Osteoblast (primary cell): ENCODE measurements around the gene LRP8. TPM values are rescaled to one million over a fixed set of nuclear protein-coding genes. Genes with fewer than 3 reads are reported as not detected.
A peak's percentile ranks its signal among the peaks of the same experiment; 100 is the strongest.
"Not testable (repeated sequence)": the region's sequence is repeated elsewhere in the genome, so short reads cannot be mapped to it uniquely, and the experiment has no call there.

Source experiments
- DNase-seq: peaks from one replicate; pipeline ENCODE4 v3.0.0; 2011; ENCODE audit warnings: low spot score, mixed read lengths; ENCODE audit not compliant: insufficient read length; ENCODE audit errors: missing footprints
- H2AFZ ChIP-seq: 2 replicates; pipeline ENCODE4 v1.6.0; 2011; ENCODE audit warnings: mild to moderate bottlenecking, low read length
- H3K27ac ChIP-seq: 2 replicates; pipeline ENCODE4 v1.5.1; 2011; ENCODE audit warnings: mild to moderate bottlenecking, low read depth, low read length, moderate library complexity
- H3K27me3 ChIP-seq: 2 replicates; pipeline ENCODE4 v1.6.0; 2012; ENCODE audit warnings: mild to moderate bottlenecking, control low read depth, inconsistent platforms, low read length, moderate library complexity; ENCODE audit not compliant: insufficient read depth
- H3K36me3 ChIP-seq: 2 replicates; pipeline ENCODE4 v1.5.1; 2011; ENCODE audit warnings: mild to moderate bottlenecking, low read length, control low read depth, moderate library complexity; ENCODE audit not compliant: insufficient read depth
- H3K4me1 ChIP-seq: 2 replicates; pipeline ENCODE4 v1.5.1; 2011; ENCODE audit warnings: mild to moderate bottlenecking, low read length, control low read depth, moderate library complexity; ENCODE audit not compliant: insufficient read depth
- H3K4me2 ChIP-seq: 2 replicates; pipeline ENCODE4 v1.6.0; 2011; ENCODE audit warnings: mild to moderate bottlenecking, low read length; ENCODE audit not compliant: insufficient read depth
- H3K4me3 ChIP-seq: fragments of 200-600 bp; sonication (generic); 3 replicates; pipeline ENCODE4 v1.5.1; 2012; ENCODE audit warnings: mild to moderate bottlenecking, low read length, inconsistent platforms; ENCODE audit not compliant: insufficient read depth
- H3K79me2 ChIP-seq: 2 replicates; pipeline ENCODE4 v1.6.0; 2012; ENCODE audit warnings: mild to moderate bottlenecking, low read length, control low read depth, inconsistent platforms; ENCODE audit not compliant: insufficient read depth
- H3K9me3 ChIP-seq: 2 replicates; pipeline ENCODE4 v1.5.1; 2011; ENCODE audit warnings: low read depth, low read length, control low read depth
- H4K20me1 ChIP-seq: 2 replicates; pipeline ENCODE4 v1.6.0; 2012; ENCODE audit warnings: mild to moderate bottlenecking, low read length, control low read depth; ENCODE audit not compliant: insufficient read depth
- total RNA-seq: library from RNA; depleted of rRNA; stranded (reverse); fragments of >200 nt; gene quantifications from 2 replicates; pipeline ENCODE4 v1.2.3, GENCODE V29; 2012
- TF ChIP-seq, protein P1 (sequence below): IDR thresholded peaks from 2 replicates; pipeline ENCODE4 v1.5.1; 2011; ENCODE audit warnings: mild to moderate bottlenecking, low read depth, low read length, moderate library complexity; ENCODE audit errors: extremely low read depth

Gene LRP8
- total RNA-seq, 1 donor: 11.2 TPM

DNA sequence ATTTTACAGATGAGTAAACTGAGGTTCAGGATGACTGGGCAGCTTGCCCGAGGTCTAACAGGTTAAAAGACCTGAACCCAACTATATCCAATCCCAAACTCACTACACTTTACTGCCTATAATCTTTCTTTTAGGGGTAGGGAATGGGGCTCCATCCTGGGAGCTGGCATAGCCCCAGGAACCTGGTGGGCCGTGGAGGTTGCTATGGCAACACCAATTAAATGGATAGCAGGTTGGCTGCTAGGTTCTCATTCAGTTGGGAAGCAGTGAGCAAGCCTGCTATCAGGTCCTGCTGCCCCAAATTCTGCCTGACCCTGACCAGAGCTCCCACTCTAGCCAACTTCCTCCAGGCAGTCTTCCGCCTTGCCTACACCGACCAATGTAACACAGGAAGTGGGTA lies 40.9 kb downstream of the LRP8 start:
- no peaks in the 10 kb centered on the region for H3K9me3 ChIP-seq
- H3K4me1 ChIP-seq: peaks cover 6% of the 10 kb centered on the region
- H3K27me3 ChIP-seq: no peaks in the 10 kb centered on the region
- H4K20me1 ChIP-seq: no peaks in the 10 kb centered on the region
- no peak overlapping the region for H3K27ac ChIP-seq
- H3K4me3 ChIP-seq: no peak overlapping the region
- H3K36me3 ChIP-seq: no peaks in the 10 kb centered on the region
- no peak overlapping the region for H3K4me2 ChIP-seq
- no peak overlapping the region for H2AFZ ChIP-seq
- H3K79me2 ChIP-seq: no peaks in the 10 kb centered on the region
- DNase-seq: no peak
- TF ChIP-seq, protein P1, sequence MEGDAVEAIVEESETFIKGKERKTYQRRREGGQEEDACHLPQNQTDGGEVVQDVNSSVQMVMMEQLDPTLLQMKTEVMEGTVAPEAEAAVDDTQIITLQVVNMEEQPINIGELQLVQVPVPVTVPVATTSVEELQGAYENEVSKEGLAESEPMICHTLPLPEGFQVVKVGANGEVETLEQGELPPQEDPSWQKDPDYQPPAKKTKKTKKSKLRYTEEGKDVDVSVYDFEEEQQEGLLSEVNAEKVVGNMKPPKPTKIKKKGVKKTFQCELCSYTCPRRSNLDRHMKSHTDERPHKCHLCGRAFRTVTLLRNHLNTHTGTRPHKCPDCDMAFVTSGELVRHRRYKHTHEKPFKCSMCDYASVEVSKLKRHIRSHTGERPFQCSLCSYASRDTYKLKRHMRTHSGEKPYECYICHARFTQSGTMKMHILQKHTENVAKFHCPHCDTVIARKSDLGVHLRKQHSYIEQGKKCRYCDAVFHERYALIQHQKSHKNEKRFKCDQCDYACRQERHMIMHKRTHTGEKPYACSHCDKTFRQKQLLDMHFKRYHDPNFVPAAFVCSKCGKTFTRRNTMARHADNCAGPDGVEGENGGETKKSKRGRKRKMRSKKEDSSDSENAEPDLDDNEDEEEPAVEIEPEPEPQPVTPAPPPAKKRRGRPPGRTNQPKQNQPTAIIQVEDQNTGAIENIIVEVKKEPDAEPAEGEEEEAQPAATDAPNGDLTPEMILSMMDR: no peak

DNA sequence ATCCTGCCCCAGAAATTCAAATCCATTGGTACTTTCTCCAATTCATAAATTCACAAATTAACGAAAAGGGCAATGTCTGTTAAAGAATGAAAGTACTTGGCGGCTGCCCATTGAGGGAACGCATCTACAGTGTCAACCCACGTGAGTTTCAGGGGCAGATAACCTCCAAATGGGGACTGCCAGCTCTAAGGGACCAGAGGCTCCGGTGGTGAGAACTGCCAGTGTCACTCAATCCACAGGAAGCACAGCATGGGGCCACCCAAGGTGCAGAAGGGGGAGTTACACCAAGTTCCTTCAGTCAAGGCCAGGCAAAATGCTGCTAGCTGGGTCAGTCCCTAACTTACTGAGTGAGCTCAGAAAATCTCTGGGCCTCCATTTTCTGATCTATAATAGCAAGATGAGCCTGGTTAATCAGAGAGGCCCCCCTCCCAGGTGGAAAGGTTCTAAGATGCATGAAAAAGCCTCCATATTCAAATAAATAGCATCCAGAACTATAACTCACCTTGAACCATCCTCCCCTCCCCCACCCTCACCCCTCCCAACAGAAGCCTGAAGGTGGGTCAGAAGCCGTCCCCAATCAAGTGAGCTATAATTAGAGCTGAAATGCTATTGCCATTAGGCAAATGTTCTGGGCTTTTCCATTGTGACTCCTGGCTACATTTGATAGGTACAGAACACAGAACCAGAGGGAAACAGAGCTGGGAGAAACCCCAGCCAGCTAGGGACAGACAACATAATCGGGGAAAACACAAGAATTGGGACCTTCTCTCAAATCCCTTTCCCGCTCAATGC lies 41.7 kb downstream of the LRP8 start:
- TF ChIP-seq, protein P1: no peak
- no peaks in the 10 kb centered on the region for H3K36me3 ChIP-seq

DNA sequence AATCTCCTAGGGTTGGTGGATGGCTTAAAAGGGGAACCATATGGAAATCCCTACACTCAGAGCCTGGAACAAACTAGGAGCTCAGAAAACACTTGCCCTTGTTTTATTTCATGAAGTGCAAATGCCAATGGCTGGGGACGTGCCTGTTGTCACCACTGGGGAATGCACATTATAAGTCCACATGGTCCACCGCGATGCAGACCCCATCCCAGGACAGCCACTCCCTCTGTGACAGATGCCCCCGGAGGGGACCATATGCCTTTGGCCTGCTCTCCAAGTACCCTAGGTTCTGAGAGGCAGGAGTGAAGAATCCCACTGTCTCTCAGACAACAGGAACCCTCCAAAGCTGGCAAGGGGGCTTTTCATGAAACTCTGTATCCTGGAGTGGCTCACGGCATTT lies 42.3 kb downstream of the LRP8 start:
- no peaks in the 10 kb centered on the region for H3K79me2 ChIP-seq
- no peak overlapping the region for H3K27ac ChIP-seq
- DNase-seq: peak; percentile 47
- peaks cover 11% of the 10 kb centered on the region for H3K4me1 ChIP-seq
- no peaks in the 10 kb centered on the region for H3K27me3 ChIP-seq
- H3K4me3 ChIP-seq: no peak overlapping the region
- H3K9me3 ChIP-seq: no peaks in the 10 kb centered on the region
- TF ChIP-seq, protein P1: no peak
- H2AFZ ChIP-seq: no peak overlapping the region
- no peaks in the 10 kb centered on the region for H3K36me3 ChIP-seq
- no peak overlapping the region for H3K4me2 ChIP-seq
- H4K20me1 ChIP-seq: peaks cover 4% of the 10 kb centered on the region

More for the DNA sequence above, 41.7 kb downstream of the LRP8 start:
- H3K27me3 ChIP-seq: no peaks in the 10 kb centered on the region
- peaks cover 4% of the 10 kb centered on the region for H4K20me1 ChIP-seq
- no peak overlapping the region for H2AFZ ChIP-seq
- no peak for DNase-seq
- H3K4me3 ChIP-seq: no peak overlapping the region
- H3K4me2 ChIP-seq: no peak overlapping the region
- peaks cover 11% of the 10 kb centered on the region for H3K4me1 ChIP-seq
- no peaks in the 10 kb centered on the region for H3K79me2 ChIP-seq
- no peaks in the 10 kb centered on the region for H3K9me3 ChIP-seq
- no peak overlapping the region for H3K27ac ChIP-seq

DNA sequence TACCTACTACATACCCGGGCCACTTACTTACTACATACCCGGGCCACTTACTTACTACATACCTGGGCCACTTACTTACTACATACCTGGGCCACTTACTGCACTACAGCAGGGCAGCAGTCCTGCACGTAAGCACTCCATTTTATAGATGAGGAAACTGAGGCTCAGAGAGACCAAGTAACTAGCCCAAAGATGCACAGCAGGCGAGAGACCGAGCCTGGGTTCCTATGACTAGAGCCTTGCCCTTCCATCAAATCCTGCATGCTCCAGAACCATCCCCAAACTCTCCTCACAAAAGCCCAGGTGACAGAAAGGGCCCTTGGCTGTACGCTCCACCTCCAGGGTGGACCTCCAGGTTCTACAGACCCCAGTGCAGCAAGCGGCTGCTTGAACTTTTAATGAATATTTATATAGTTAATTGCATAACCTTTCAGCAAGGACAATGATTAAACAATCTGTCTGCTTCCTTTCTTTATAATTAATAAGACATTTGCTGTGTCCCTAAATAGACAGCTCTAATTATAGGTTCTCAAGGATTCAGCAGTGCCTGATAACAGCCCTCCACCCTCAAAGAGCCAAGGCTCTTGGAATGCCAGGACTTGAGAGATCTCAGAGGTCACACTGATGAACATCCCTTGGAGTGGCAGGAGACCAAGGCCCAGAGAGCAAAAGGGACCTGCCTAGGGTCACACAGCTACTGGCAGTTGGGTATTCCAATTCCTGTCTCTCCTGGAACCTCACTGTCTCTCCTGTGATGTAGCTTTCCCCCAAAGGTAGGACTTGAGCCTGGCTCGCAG lies 43.4 kb downstream of the LRP8 start:
- peak; percentile 73 for DNase-seq
- Histone ChIP-seq H3K79me2 (no peaks in the 10 kb centered on the region), H3K27me3 (no peaks in the 10 kb centered on the region), H3K27ac (no peak overlapping the region), H3K4me1 (peaks cover 11% of the 10 kb centered on the region), H2AFZ (no peak overlapping the region), H3K4me2 (no peak overlapping the region), H4K20me1 (peaks cover 4% of the 10 kb centered on the region), H3K4me3 (no peak overlapping the region), H3K9me3 (no peaks in the 10 kb centered on the region), H3K36me3 (no peaks in the 10 kb centered on the region)
- TF ChIP-seq, protein P1: no peak

DNA sequence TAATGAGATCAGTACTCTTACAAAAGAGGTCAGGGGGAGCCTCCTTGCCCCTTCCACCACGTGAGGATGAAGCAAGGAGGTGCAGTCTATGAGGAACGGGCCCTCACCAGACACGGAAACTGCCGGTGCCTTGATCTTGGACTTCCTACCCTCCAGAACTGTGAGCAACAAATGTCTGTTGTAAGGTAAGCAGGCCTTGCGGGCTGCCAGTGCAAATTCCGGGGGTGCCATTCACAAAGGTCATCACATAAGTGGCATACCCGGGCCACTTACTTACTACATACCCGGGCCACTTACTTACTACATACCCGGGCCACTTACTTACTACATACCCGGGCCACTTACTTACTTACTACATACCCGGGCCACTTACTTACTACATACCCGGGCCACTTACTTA lies 44.7 kb downstream of the LRP8 start:
- DNase-seq, H3K36me3 ChIP-seq, H3K79me2 ChIP-seq, H3K27ac ChIP-seq, H2AFZ ChIP-seq, H3K4me2 ChIP-seq, H4K20me1 ChIP-seq, H3K9me3 ChIP-seq, H3K27me3 ChIP-seq, H3K4me3 ChIP-seq: not testable (repeated sequence)
- peaks cover 11% of the 10 kb centered on the region for H3K4me1 ChIP-seq
